Chondrocyte (in vitro differentiated cells): Measurements from ENCODE around the gene SLC25A39. TPM values are rescaled to one million over a fixed set of nuclear protein-coding genes. Genes with fewer than 3 reads are reported as not detected.
"Not testable (repeated sequence)": the region's sequence is repeated elsewhere in the genome, so short reads cannot be mapped to it uniquely, and the experiment has no call there.

Experiments
- DNase-seq: peaks from one replicate; pipeline ENCODE4 v3.0.0; 2021; ENCODE audit warnings: mixed read lengths, low spot score
- H3K27ac Mint-ChIP-seq: one replicate; pipeline ENCODE4 v1.8.0; 2021; ENCODE audit warnings: mild to moderate bottlenecking, moderate library complexity, mixed read lengths; ENCODE audit not compliant: unreplicated experiment
- H3K27me3 Mint-ChIP-seq: 2 replicates; pipeline ENCODE4 v1.8.0; 2021; ENCODE audit warnings: low read depth, mixed read lengths
- H3K36me3 Mint-ChIP-seq: 2 replicates; pipeline ENCODE4 v1.8.0; 2021; ENCODE audit warnings: low read depth, mixed read lengths
- H3K4me1 Mint-ChIP-seq: 2 replicates; pipeline ENCODE4 v1.8.0; 2021; ENCODE audit warnings: low read depth, mild to moderate bottlenecking, mixed read lengths
- H3K4me3 Mint-ChIP-seq: one replicate; pipeline ENCODE4 v1.8.0; 2021; ENCODE audit warnings: mild to moderate bottlenecking, moderate library complexity, mixed read lengths; ENCODE audit not compliant: unreplicated experiment
- H3K9me3 Mint-ChIP-seq: 2 replicates; pipeline ENCODE4 v1.8.0; 2021; ENCODE audit warnings: low read depth, mixed read lengths
- total RNA-seq: library from RNA; stranded (reverse); gene quantifications from 3 replicates; pipeline ENCODE4 v1.2.1, GENCODE V29; 2021
- TF ChIP-seq, protein P1 (sequence below): fragments of 200-600 bp; sonication (generic); IDR thresholded peaks from 2 replicates; pipeline ENCODE4 v1.5.0; 2021; ENCODE audit warnings: antibody characterized with exemption, mild to moderate bottlenecking, moderate library complexity

The SLC25A39 gene
- total RNA-seq, 1 donor from 2014 or later = 84.1 TPM

DNA sequence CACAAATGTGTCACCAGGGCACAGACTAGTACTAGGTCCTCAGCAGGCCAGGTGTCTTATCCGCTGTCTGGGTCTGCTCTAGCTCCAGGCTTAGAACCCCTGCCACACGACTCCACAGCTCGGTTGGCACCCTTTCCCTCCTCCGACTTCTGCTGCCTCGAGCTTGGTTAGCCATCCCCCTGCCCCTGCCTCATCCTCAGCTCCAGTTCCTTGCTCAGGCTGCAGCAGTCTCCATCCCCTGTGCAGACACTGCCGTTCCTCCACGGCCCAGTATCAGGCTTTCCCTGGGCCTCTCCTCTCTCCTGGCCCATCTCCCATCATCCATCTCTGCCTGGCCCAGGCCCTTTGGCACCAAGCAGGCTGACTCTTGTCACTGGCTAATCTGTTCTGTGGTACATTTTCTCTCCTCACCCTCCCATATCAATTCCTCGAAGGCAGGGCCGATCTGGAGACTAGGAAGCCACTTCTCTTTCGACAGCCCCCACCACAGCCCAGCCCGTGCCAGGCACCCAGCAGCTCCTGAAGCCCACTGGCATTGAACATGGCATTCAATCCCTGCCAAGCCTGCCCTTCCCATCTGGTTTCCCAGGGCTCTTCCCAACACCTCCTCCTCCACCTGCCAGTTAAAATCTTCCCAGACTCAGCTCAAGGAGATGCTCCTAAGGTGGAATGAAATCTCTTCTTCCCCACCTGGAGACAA is 19.0 kb upstream of the SLC25A39 start:
- H3K36me3 Mint-ChIP-seq = no peaks in the 10 kb centered on the region
- peaks cover 14% of the 10 kb centered on the region for H3K4me1 Mint-ChIP-seq
- no peak overlapping the region for H3K4me3 Mint-ChIP-seq
- TF ChIP-seq, protein P1, sequence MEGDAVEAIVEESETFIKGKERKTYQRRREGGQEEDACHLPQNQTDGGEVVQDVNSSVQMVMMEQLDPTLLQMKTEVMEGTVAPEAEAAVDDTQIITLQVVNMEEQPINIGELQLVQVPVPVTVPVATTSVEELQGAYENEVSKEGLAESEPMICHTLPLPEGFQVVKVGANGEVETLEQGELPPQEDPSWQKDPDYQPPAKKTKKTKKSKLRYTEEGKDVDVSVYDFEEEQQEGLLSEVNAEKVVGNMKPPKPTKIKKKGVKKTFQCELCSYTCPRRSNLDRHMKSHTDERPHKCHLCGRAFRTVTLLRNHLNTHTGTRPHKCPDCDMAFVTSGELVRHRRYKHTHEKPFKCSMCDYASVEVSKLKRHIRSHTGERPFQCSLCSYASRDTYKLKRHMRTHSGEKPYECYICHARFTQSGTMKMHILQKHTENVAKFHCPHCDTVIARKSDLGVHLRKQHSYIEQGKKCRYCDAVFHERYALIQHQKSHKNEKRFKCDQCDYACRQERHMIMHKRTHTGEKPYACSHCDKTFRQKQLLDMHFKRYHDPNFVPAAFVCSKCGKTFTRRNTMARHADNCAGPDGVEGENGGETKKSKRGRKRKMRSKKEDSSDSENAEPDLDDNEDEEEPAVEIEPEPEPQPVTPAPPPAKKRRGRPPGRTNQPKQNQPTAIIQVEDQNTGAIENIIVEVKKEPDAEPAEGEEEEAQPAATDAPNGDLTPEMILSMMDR = no peak
- peaks cover 7% of the 10 kb centered on the region for H3K27me3 Mint-ChIP-seq
- no peaks in the 10 kb centered on the region for H3K9me3 Mint-ChIP-seq
- DNase-seq = no peak
- H3K27ac Mint-ChIP-seq = no peak overlapping the region

DNA sequence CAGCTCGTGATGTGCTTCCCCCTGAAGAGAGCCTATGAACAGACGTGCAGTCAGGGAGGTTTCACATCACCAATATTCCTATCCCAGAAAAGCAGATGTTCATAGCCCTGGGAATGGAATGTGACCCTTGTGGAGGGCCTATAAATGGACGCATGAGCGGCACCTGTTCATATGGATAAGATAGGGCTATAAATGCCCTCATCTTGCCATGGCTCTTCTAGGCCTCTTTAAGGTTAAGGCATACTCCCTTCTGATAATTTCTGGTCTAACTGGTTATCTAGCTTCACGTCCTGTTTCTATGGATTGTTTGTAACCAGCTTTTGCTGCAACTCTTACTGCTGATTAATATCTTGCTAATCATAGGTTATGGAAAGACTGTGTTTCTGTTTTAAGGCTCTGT is 15.9 kb upstream of the SLC25A39 start:
- not testable (repeated sequence) for H3K9me3 Mint-ChIP-seq, H3K4me1 Mint-ChIP-seq, H3K4me3 Mint-ChIP-seq, H3K27ac Mint-ChIP-seq, H3K27me3 Mint-ChIP-seq, DNase-seq, H3K36me3 Mint-ChIP-seq

DNA sequence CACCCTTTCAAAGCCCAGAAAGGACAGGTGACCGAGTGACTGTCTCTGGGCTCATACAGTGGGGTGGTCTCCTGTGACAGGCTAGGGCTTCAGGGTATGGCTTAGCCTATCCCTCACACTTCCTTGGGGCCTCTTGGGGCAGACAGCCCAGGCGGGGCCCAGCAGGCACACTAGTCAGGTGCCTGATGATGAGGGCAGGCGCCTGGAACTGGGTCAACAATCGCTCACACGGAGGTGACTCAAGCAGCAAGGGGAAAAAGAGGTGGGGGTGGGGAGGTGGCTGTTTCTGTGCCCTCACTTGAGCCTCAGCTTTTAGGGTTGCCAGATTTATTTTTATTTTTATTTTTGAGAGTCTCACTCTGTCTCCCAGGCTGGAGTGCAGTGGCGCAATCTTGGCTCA is 14.1 kb upstream of the SLC25A39 start:
- Mint-ChIP-seq H3K27ac (no peak overlapping the region), H3K36me3 (no peaks in the 10 kb centered on the region), H3K9me3 (no peaks in the 10 kb centered on the region), H3K27me3 (peaks cover 10% of the 10 kb centered on the region), H3K4me1 (no peaks in the 10 kb centered on the region), H3K4me3 (no peak overlapping the region)
- TF ChIP-seq, protein P1 = no peak
- no peak for DNase-seq

DNA sequence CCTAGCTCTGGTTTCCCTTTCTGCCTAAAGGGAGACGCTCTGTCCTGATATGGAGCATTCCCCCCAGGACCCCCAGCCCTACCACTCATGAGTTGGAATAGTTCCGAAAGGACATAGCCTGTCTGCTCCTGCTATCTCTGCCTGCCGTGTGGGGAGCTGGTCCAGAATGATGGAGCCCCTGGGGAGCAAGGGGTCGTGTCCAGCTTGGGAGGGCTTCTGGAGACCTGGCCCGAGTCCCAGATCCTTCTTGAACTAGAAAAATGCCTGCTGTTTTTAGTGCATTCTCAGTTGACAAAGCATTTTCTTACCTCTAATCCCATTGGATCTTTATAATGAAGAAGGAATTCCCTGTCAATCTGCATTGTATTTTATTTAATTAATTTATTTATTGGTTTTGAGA is 11.3 kb upstream of the SLC25A39 start:
- Mint-ChIP-seq H3K36me3 (no peaks in the 10 kb centered on the region), H3K4me1 (peaks cover 3% of the 10 kb centered on the region), H3K4me3 (no peak overlapping the region), H3K27ac (no peak overlapping the region), H3K27me3 (peaks cover 2% of the 10 kb centered on the region), H3K9me3 (no peaks in the 10 kb centered on the region)
- no peak for DNase-seq
- TF ChIP-seq, protein P1 = no peak

DNA sequence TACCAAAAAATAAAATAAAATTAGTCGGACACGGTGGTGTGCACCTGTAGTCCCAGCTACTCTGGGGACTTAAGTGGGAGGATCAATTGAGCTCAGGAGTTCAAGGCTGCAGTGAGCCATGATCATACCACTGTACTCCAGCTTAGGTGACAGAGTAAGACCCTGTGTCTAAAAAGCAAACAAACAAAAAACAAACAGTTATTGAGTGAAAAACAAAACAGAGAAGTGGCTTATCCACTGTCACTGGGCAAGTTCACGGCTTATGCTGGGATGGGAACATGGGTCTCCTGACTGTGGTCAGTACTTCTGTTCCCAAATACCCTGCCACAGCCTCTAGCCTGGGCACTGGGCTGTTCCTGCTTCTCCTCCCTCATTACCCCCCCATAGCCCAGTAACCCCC is 10.9 kb upstream of the SLC25A39 start:
- H3K27me3 Mint-ChIP-seq = peaks cover 2% of the 10 kb centered on the region
- H3K4me1 Mint-ChIP-seq = peaks cover 3% of the 10 kb centered on the region
- H3K9me3 Mint-ChIP-seq = no peaks in the 10 kb centered on the region
- TF ChIP-seq, protein P1 = no peak
- H3K27ac Mint-ChIP-seq = no peak overlapping the region
- H3K36me3 Mint-ChIP-seq = no peaks in the 10 kb centered on the region
- no peak for DNase-seq
- H3K4me3 Mint-ChIP-seq = no peak overlapping the region

DNA sequence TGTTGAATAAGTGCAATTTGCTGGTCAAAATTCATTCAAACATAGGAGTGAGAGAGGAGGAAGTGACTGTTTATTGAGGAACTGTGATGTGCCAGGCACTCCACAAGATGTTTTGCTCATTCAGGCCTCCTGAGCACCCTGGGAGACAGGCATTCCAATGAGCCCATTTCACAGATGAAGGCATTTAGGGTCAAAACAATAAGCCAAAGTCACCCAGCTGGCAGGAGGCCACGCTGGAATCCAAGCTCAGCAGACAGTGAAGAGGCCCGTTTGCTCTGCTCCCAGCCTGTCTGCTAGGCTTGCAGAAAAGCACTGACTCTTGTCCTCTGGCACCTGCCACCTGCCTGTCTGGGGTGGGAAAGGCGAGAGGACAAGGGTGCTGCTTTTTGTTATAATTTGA is 10.1 kb upstream of the SLC25A39 start:
- peaks cover 2% of the 10 kb centered on the region for H3K27me3 Mint-ChIP-seq
- no peak for DNase-seq
- H3K4me1 Mint-ChIP-seq = peaks cover 3% of the 10 kb centered on the region
- no peak overlapping the region for H3K4me3 Mint-ChIP-seq
- no peaks in the 10 kb centered on the region for H3K9me3 Mint-ChIP-seq
- no peaks in the 10 kb centered on the region for H3K36me3 Mint-ChIP-seq
- H3K27ac Mint-ChIP-seq = no peak overlapping the region
- TF ChIP-seq, protein P1 = no peak
